OCI-LY7 (cell line): ENCODE measurements around the gene PLCL2. TPM values are rescaled to one million over a fixed set of nuclear protein-coding genes. Genes with fewer than 3 reads are reported as not detected.

Source experiments
- BruUV-seq: library from RNA; stranded (reverse); fragments of 400-500 nt; replicated peaks from 2 replicates; lab custom pipeline; 2021; lab: Mats Ljungman, UMichigan
- CTCF ChIA-PET: fragments of 300-600 bp; sonication (Branson Sonifier 250); formaldehyde crosslinking; loops from one replicate; lab custom pipeline; 2022; ENCODE audit warnings: antibody characterized with exemption; ENCODE audit not compliant: unreplicated experiment; lab: Charles Lee
- POLR2A ChIA-PET: fragments of 300-600 bp; sonication (Branson Sonifier 250); formaldehyde crosslinking; loops from one replicate; lab custom pipeline; 2022; ENCODE audit warnings: antibody characterized with exemption; lab: Charles Lee
- DNase-seq: peaks from one replicate; pipeline ENCODE4 v3.0.0-alpha.2; 2015; ENCODE audit warnings: low spot score
- H2AFZ ChIP-seq: fragments of 200-600 bp; sonication (generic), shearing (Covaris generic); 2 replicates; pipeline ENCODE4 v1.6.1; 2014; ENCODE audit warnings: mild to moderate bottlenecking, antibody characterized with exemption, low read length, moderate library complexity
- H3K27ac ChIP-seq: fragments of 200-600 bp; sonication (generic); 2 replicates; pipeline ENCODE4 v1.5.1; 2014; ENCODE audit warnings: mixed run types, low read depth, mild to moderate bottlenecking, moderate library complexity, low read length, inconsistent platforms; ENCODE audit not compliant: poor library complexity, severe bottlenecking
- H3K36me3 ChIP-seq: fragments of 200-600 bp; sonication (generic); 2 replicates; pipeline ENCODE4 v1.6.1; 2014; ENCODE audit warnings: mild to moderate bottlenecking, antibody characterized with exemption, low read length, moderate library complexity, mixed read lengths; ENCODE audit not compliant: insufficient read depth
- H3K4me1 ChIP-seq: fragments of 200-600 bp; sonication (generic); 2 replicates; pipeline ENCODE4 v1.5.1; 2014; ENCODE audit warnings: mild to moderate bottlenecking, low read length; ENCODE audit not compliant: insufficient read depth, poor library complexity, severe bottlenecking
- H3K4me2 ChIP-seq: fragments of 200-600 bp; sonication (generic); 2 replicates; pipeline ENCODE4 v1.6.1; 2014; ENCODE audit warnings: mild to moderate bottlenecking, low read length
- H3K4me3 ChIP-seq: fragments of 200-600 bp; sonication (generic); 2 replicates; pipeline ENCODE4 v1.5.1; 2014; ENCODE audit warnings: mild to moderate bottlenecking, low read depth, low read length; ENCODE audit not compliant: poor library complexity, severe bottlenecking
- H3K79me2 ChIP-seq: fragments of 200-600 bp; sonication (generic); 2 replicates; pipeline ENCODE4 v1.6.1; 2016; ENCODE audit warnings: low read depth, mild to moderate bottlenecking, low read length, moderate library complexity, mixed read lengths; ENCODE audit not compliant: insufficient read depth
- H3K9me2 ChIP-seq: fragments of 200-600 bp; sonication (generic); 2 replicates; pipeline ENCODE4 v1.6.1; 2016; ENCODE audit warnings: mild to moderate bottlenecking, low read length, mixed read lengths; ENCODE audit not compliant: insufficient read depth
- H3K9me3 ChIP-seq: fragments of 200-600 bp; sonication (generic); 2 replicates; pipeline ENCODE4 v1.6.1; 2014; ENCODE audit warnings: mild to moderate bottlenecking, mixed run types, low read length, mixed read lengths
- H4K20me1 ChIP-seq: fragments of 200-600 bp; sonication (generic); 2 replicates; pipeline ENCODE4 v1.6.1; 2014; ENCODE audit warnings: mild to moderate bottlenecking, antibody characterized with exemption, low read length, moderate library complexity, mixed read lengths; ENCODE audit not compliant: insufficient read depth
- EZH2phosphoT487 ChIP-seq: fragments of 200-600 bp; sonication (generic); IDR thresholded peaks from 2 replicates; pipeline ENCODE4 v1.6.1; 2018; ENCODE audit warnings: low read depth, borderline replicate concordance, mild to moderate bottlenecking, mixed run types, antibody characterized with exemption, low read length, moderate library complexity, mixed read lengths
- intact Hi-C: fragments of 100-400 bp; cut with micrococcal nuclease; formaldehyde crosslinking; loops from one replicate; pipeline ENCODE4 v1.10.0; 2022; ENCODE audit not compliant: unreplicated experiment
- total RNA-seq, 2 experiments: library from RNA; depleted of rRNA in 1 of 2; stranded (reverse); fragments of >200 nt in 1 of 2; shearing (Covaris generic) in 1 of 2; gene quantifications; 2 replicates each; pipeline ENCODE4 v1.2.3, GENCODE V29; 2014 to 2022
- TF ChIP-seq, protein P1 (sequence below): fragments of 200-600 bp; sonication (generic); conservative IDR thresholded peaks from 2 replicates; pipeline ENCODE4 v1.5.1; 2014; ENCODE audit warnings: mild to moderate bottlenecking, antibody characterized with exemption, low read length, moderate library complexity, mixed read lengths

PLCL2 gene
- total RNA-seq, 2 experiments from 2014 or later: 34.1 to 41.6 TPM

DNA sequence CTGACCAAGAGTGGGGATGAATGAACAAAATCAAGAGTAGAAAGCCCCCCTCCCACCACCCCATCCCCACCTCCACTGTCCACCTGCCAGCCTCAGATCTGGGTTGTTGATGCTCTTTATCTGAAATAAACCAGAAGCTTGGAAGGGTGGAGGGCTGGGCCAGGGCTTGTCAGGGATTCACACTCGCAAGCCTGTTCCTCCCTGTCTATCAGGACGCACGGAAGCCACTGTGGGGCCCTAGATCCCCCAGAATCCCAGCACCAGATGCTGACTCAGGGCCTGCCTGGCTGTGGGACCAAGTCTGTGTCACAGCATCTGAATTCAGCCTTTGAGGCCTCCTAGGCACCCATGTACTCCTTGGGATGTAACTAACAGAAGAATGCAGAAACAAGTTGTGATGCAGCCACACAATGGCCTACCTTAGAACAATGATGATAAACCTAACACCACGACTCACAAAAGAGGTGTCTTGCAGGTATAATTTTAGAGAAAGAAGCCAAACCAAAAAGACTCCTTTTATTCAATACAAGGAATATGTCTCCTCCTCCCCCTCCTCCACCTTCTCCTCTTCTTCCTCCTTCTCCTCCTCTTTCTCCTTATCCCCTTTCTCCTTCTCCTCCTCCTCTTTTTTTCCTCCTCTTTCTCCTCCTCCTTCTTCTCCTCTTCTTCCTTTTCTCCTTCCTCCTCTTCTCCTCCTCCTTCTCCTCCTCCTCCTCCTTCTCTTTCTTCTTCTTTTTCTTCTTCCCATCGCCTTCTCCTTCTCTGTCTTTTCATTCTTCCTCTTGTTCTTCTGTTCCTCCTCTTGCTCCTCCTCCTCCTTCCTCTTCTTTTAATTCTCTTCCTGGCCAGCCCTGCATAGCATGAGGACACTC, 234.7 kb downstream of the PLCL2 start:
- POLR2A ChIA-PET: interaction anchor here (0.6 kb wide), 1 partner anchor 98 kb away, joined by 3 read pairs; no protein-coding TSS in a partner anchor
- no peak overlapping the region for H2AFZ ChIP-seq
- H3K9me3 ChIP-seq: no peaks in the 10 kb centered on the region
- no peak overlapping the region for H3K4me3 ChIP-seq
- H3K79me2 ChIP-seq: no peaks in the 10 kb centered on the region
- no peak for TF ChIP-seq EZH2phosphoT487
- TF ChIP-seq, protein P1, sequence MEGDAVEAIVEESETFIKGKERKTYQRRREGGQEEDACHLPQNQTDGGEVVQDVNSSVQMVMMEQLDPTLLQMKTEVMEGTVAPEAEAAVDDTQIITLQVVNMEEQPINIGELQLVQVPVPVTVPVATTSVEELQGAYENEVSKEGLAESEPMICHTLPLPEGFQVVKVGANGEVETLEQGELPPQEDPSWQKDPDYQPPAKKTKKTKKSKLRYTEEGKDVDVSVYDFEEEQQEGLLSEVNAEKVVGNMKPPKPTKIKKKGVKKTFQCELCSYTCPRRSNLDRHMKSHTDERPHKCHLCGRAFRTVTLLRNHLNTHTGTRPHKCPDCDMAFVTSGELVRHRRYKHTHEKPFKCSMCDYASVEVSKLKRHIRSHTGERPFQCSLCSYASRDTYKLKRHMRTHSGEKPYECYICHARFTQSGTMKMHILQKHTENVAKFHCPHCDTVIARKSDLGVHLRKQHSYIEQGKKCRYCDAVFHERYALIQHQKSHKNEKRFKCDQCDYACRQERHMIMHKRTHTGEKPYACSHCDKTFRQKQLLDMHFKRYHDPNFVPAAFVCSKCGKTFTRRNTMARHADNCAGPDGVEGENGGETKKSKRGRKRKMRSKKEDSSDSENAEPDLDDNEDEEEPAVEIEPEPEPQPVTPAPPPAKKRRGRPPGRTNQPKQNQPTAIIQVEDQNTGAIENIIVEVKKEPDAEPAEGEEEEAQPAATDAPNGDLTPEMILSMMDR: no peak
- DNase-seq: no peak
- H3K4me1 ChIP-seq: no peaks in the 10 kb centered on the region
- CTCF ChIA-PET: no interaction called here
- no peaks in the 10 kb centered on the region for H3K9me2 ChIP-seq
- BruUV-seq: no TSS peak
- H3K27ac ChIP-seq: no peak overlapping the region
- no peak overlapping the region for H3K4me2 ChIP-seq
- H3K36me3 ChIP-seq: no peaks in the 10 kb centered on the region
- no peaks in the 10 kb centered on the region for H4K20me1 ChIP-seq
- intact Hi-C loops: no loop called here

DNA sequence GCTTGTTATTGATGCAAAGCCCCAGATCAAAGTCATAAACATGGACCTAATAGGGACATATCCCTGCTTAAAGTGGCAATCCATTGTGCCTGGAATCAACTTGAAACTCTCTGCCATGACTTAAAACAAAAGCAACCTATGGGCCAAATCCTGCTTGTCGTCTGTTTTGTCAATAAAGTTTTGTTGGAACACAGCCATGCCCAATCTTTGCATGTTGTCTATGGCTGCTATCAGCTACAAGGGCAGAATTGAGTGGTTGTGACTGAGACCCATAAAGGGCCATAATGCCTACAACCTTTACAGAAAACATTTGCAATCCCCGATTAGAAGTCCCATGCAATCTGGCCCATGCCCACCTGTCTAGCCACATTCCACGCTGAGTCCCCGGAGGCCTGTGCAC, 235.4 kb downstream of the PLCL2 start:
- intact Hi-C loops: no loop called here
- no peaks in the 10 kb centered on the region for H3K36me3 ChIP-seq
- TF ChIP-seq, protein P1: no peak
- no peak for TF ChIP-seq EZH2phosphoT487
- H3K4me1 ChIP-seq: no peaks in the 10 kb centered on the region
- ChIA-PET POLR2A (no interaction called here), CTCF (no interaction called here)
- no peaks in the 10 kb centered on the region for H3K79me2 ChIP-seq
- no peak overlapping the region for H3K4me2 ChIP-seq
- no peak overlapping the region for H2AFZ ChIP-seq
- H3K4me3 ChIP-seq: no peak overlapping the region
- H3K9me3 ChIP-seq: no peaks in the 10 kb centered on the region
- H4K20me1 ChIP-seq: no peaks in the 10 kb centered on the region
- DNase-seq: no peak
- H3K9me2 ChIP-seq: no peaks in the 10 kb centered on the region
- BruUV-seq: no TSS peak
- no peak overlapping the region for H3K27ac ChIP-seq

DNA sequence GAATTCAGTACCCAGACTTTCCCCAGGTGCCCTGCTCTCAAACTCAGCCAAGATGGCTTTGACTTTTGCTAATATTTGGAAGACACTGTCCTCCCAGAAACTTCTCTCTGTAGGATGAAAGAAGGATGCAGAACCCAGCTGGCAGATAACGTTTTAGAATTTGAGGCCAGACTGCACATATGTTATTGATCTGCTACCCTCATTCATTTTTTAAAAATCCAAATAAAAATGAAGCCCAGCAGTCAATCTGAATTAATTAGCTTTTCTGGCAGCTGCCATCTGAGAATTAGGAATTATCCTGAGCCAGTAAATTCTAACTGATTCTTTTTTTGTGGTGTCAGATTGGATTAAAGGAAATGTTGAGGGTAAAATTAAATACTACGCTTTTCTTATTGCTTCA, 236.6 kb downstream of the PLCL2 start:
- Histone ChIP-seq H3K36me3 (no peaks in the 10 kb centered on the region), H3K9me3 (no peaks in the 10 kb centered on the region), H3K79me2 (no peaks in the 10 kb centered on the region), H2AFZ (no peak overlapping the region), H4K20me1 (no peaks in the 10 kb centered on the region), H3K9me2 (no peaks in the 10 kb centered on the region), H3K4me3 (no peak overlapping the region), H3K27ac (no peak overlapping the region), H3K4me2 (no peak overlapping the region), H3K4me1 (no peaks in the 10 kb centered on the region)
- intact Hi-C loops: no loop called here
- CTCF ChIA-PET: no interaction called here
- POLR2A ChIA-PET: no interaction called here
- no peak for DNase-seq
- no TSS peak for BruUV-seq
- TF ChIP-seq, protein P1: no peak
- no peak for TF ChIP-seq EZH2phosphoT487
